ENCODE data around the gene MRPL20. TPM values are rescaled to one million over a fixed set of nuclear protein-coding genes. Genes with fewer than 3 reads are reported as not detected.

MRPL20 gene
- total RNA-seq, 2 experiments from 2014 or later, result 111 to 117 TPM

DNA sequence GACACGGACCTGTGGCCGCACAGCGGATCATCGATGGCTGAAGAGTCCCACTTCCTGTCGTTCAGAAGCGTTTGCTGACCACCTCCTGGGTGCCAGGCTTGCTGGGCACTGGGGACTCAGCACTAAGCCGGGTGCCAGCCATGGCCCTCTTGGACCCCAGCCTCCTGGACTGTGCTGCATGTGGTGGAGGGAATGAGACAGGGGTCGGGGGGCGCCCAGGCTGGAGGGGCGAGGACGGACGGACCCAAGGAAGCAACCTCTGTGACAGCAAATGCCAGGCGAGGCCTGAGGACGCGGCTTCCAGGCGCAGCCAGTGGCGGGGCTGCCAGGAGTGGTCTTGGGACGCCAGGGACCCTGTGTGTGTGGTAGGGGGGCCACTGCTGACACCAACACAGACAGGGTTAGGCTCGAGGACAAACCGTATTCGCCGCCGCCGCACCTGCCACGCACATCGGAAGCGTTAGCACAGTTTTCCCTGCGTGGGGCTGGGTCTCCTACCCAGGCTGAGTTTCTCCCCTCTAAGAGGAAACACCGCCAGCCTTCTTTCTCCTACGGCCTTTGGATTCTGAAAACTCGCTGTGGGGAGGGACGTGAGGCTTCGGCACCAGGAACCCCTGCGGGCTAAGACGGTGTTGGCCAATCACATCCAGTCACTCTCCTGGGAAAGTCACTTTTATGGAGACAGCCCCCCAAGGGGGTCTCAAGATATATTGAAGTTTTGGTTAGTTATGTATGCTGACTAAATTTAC lies 45.7 kb downstream of the MRPL20 start:
- no peak for ATAC-seq
- Mint-ChIP-seq H3K27me3 (ENCODE audit: low read depth) (peaks cover 16% of the 10 kb centered on the region), H3K36me3 (ENCODE audit: low read depth) (no peaks in the 10 kb centered on the region), H3K9me3 (ENCODE audit: insufficient read depth) (no peaks in the 10 kb centered on the region), H3K4me3 (no peak overlapping the region), H3K27ac (no peak overlapping the region), H3K4me1 (ENCODE audit: low read depth) (peaks cover 18% of the 10 kb centered on the region)
- ChIA-PET POLR2A (no interaction called here), CTCF (no interaction called here)
- no peak for DNase-seq

DNA sequence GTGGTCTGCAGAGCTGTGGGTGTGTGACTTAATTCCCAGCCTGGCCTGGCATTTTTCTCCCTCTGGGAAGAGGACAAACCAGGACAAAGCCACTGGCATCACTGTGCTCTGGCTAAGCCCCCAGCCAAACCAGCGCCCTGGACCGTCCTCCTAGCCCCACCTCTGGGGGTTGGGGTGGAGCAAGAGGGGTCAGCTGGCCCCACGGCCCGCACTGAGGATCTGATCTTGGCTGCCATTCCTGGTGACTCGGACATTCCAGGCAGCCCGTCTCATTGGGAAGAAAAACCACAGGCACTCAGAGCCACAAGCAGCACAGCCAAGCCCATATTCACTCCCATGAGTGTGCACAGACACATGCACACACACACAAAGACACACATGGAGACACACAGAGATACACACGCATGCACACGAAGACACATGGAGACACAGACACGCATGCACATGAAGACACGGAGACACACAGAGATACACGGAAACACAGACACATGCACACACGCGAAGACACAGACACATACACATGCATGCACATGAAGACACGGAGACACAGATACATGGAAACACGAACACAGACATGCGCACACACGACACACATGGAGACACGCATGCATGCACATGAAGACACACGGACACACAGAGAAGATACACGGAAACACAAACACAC lies 46.5 kb downstream of the MRPL20 start:
- Mint-ChIP-seq H3K4me3 (no peak overlapping the region), H3K27me3 (ENCODE audit: low read depth) (peaks cover 16% of the 10 kb centered on the region), H3K36me3 (ENCODE audit: low read depth) (no peaks in the 10 kb centered on the region), H3K9me3 (ENCODE audit: insufficient read depth) (no peaks in the 10 kb centered on the region), H3K27ac (no peak overlapping the region), H3K4me1 (ENCODE audit: low read depth) (peaks cover 18% of the 10 kb centered on the region)
- ChIA-PET POLR2A (no interaction called here), CTCF (interaction anchor here (1.6 kb wide), 1 partner anchor 11 kb away, joined by 4 read pairs; no protein-coding TSS in a partner anchor)
- ATAC-seq (no peak), DNase-seq (no peak)

DNA sequence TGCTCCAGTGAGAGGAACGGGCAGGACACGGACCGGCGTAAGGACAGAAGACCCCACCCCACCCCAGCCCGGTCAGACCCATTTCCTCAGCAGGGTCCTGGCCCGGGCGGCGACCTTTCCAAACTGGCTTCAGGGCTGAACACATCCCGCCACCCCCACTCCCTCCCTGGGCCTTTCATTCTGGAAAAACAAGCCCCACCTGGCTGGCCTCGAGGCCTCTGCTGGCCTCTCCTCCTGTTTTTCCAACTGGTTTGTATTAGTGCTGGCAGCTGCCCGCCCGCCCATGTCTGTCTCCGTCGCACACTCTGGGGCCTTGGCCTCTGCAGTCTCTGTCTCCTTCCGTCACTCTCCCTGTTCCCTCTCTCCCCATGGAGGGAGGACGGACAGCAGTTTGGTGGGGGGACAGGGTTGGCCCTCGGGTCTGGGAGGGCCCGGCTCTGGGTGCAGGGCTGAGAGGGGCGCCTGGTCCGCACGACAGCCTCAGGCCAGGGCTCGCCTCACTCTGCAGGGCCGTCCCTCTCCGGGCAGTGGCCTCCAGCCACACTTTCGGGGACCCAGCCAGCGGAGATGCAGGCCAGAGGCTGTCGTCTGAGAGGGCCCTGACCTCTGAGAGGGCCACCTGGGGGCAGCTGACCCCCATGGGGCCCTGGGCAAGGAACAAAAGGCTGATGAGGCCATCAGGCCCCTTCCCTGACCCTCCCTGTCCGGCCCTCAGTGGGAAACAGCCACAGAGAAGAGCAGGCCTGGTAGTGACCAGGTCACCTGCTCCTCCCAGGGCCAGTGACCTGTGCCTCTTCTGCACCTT lies 47.2 kb downstream of the MRPL20 start:
- Mint-ChIP-seq H3K9me3 (ENCODE audit: insufficient read depth) (no peaks in the 10 kb centered on the region), H3K4me3 (no peak overlapping the region), H3K27ac (no peak overlapping the region), H3K36me3 (ENCODE audit: low read depth) (no peaks in the 10 kb centered on the region), H3K27me3 (ENCODE audit: low read depth) (peaks cover 16% of the 10 kb centered on the region), H3K4me1 (ENCODE audit: low read depth) (peaks cover 18% of the 10 kb centered on the region)
- POLR2A ChIA-PET, result no interaction called here
- CTCF ChIA-PET, result interaction anchor here (1.6 kb wide), 1 partner anchor 12 kb away, joined by 4 read pairs; no protein-coding TSS in a partner anchor
- DNase-seq (no peak), ATAC-seq (no peak)

DNA sequence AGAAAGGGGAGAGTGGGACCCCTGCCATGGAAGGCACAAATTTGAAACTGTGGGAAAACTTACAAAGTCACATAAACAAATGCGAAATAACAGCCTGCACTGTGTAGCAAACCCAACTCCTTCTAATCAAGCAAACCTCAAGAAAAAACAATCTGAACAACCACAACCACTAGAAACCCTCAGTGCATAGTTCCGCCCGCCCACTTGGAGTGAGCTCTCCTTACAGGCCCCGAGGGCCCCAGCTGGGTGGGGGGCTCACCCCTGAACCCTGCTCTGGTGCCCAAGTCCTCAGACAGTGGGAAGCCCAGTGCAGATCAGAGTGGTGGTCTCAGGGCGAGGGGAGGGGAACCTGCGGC lies 47.8 kb downstream of the MRPL20 start:
- ChIA-PET CTCF (interaction anchor here (0.5 to 1.6 kb wide), 2 partner anchors 12 to 64 kb away, joined by 3 to 4 read pairs; no protein-coding TSS in a partner anchor), POLR2A (no interaction called here)
- H3K9me3 Mint-ChIP-seq (ENCODE audit: insufficient read depth), result no peaks in the 10 kb centered on the region
- no peak overlapping the region for H3K4me3 Mint-ChIP-seq
- peaks cover 18% of the 10 kb centered on the region for H3K4me1 Mint-ChIP-seq (ENCODE audit: low read depth)
- H3K27me3 Mint-ChIP-seq (ENCODE audit: low read depth), result peaks cover 16% of the 10 kb centered on the region
- DNase-seq (no peak), ATAC-seq (peak; percentile 52)
- no peaks in the 10 kb centered on the region for H3K36me3 Mint-ChIP-seq (ENCODE audit: low read depth)
- H3K27ac Mint-ChIP-seq, result peak overlapping the region; percentile 54

DNA sequence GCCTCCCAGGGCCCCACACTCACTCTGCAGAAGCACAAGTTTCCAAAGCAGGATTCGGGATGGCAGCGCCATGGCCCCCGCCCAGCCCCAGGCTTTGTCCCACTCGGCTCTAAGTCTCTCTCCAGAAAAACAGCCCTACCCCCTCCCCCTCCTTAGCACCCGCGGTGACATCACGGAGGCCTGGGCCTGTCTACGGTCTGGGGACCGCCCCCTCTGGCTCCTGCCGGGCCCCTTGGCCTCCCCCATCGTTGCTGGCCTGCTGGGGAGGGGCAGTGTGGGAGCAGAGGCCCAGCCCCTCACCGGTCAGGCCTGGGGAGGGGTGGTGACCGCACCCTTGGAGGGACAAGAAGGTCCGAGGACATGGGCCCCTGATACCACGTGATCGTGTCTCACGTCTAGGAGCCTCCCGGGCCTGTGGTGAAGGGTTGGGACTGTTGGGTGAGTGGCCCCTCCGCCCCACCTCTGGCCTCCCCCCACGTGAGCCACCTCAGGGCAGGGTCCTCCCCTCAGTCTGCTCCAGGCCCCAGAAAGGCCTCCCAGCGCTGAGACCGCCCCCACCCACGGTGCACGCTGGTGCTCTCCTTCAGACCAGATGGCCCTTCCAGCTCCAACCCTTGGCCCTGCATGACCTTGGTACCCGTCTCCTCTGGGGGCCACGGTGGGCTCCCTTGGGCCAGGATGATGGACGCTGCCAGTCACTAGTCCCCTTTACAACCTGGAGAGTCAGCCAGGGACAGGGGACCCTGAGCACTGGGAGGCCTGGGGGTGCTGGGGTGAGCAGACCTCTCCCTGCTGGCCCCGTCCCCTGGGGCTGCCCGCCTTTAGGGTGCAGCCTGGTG lies 48.4 kb downstream of the MRPL20 start, which contains the start of gene MXRA8:
TSS of gene MXRA8 (minus strand) at position 123 of the 839 bp plus-strand sequence. CDS start at position 72, 51 bp downstream.
- DNase-seq (no peak), ATAC-seq (peak; percentile 6)
- Mint-ChIP-seq H3K27ac (peak within 1 kb of the TSS; percentile 54), H3K4me1 (ENCODE audit: low read depth) (peaks cover 20% of the 10 kb centered on the region), H3K4me3 (no peak within 1 kb of the TSS), H3K27me3 (ENCODE audit: low read depth) (peaks cover 21% of the 10 kb centered on the region), H3K9me3 (ENCODE audit: insufficient read depth) (no peaks in the 10 kb centered on the region), H3K36me3 (ENCODE audit: low read depth) (no peaks in the 10 kb centered on the region)
- ChIA-PET POLR2A (no interaction called here), CTCF (interaction anchor here (0.5 to 1.6 kb wide), 3 partner anchors 13 to 65 kb away, joined by 3 to 4 read pairs (median 3); no protein-coding TSS in a partner anchor)

DNA sequence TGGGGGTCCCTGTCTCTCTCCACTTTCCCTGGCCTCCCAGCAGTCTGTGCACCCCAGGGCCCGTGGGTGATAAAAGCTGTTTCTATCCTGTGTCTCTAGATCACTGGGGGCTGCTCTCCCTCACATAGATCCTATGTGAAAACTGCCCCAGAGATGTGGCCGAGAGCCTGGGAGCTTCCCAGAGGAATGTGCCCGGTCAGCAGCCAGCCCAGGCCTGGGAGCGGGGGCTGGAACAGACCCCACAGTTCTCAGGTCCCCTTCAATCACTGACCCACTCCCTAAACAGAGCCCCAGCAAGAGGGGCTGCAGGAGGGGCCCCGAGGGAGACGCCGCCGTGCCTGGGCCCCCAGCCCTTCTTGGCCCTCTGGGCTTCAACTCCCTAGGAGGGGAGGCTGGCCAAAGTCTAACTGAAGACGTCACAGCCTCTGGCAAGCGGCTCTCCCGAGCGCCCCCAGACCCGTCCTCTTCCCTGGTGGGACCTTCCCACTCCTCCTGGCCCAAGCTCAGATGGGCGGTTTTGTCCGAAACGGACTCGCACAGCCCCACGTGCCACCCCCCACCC lies 49.1 kb downstream of the MRPL20 start:
- no peak overlapping the region for H3K27ac Mint-ChIP-seq
- H3K9me3 Mint-ChIP-seq (ENCODE audit: insufficient read depth), result no peaks in the 10 kb centered on the region
- peaks cover 26% of the 10 kb centered on the region for H3K27me3 Mint-ChIP-seq (ENCODE audit: low read depth)
- CTCF ChIA-PET, result interaction anchor here (1.1 kb wide), 1 partner anchor 15 kb away, joined by 3 read pairs; no protein-coding TSS in a partner anchor
- POLR2A ChIA-PET, result no interaction called here
- H3K36me3 Mint-ChIP-seq (ENCODE audit: low read depth), result no peaks in the 10 kb centered on the region
- peaks cover 20% of the 10 kb centered on the region for H3K4me1 Mint-ChIP-seq (ENCODE audit: low read depth)
- no peak overlapping the region for H3K4me3 Mint-ChIP-seq
- ATAC-seq, result no peak
- DNase-seq, result no peak

DNA sequence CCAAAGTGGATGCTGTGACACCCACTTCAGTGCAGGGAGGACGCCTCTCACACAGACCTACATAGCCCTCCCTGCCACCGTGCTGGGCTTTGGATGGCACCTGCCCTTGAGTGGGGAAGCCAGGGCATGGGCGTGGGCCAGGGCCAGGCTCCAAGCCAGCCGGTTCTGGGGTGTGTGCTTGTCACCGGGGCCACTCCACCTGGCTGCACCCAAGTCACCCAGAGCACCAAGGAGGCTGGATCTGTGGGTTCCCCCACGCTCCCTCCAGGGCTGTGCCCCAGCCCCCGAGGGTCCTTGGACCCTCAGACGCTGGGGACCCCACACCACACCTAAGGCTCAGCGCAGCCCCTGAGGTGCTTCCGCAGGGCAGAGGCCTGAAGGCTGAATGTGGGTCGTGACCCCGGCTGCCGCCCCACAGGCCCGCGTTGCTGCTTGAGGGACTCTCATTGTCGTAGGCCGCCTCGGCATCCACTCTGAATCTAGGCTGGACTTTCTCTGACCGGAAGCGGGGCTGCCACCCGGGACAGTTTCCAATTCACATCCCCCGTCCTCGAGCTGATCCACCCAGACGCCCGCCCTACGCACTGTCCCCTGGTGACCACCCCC lies 50.2 kb downstream of the MRPL20 start:
- Mint-ChIP-seq H3K27ac (no peak overlapping the region), H3K27me3 (ENCODE audit: low read depth) (peaks cover 32% of the 10 kb centered on the region), H3K4me3 (no peak overlapping the region), H3K36me3 (ENCODE audit: low read depth) (no peaks in the 10 kb centered on the region), H3K9me3 (ENCODE audit: insufficient read depth) (no peaks in the 10 kb centered on the region), H3K4me1 (ENCODE audit: low read depth) (peaks cover 27% of the 10 kb centered on the region)
- ATAC-seq (peak; percentile 31), DNase-seq (no peak)
- ChIA-PET POLR2A (no interaction called here), CTCF (no interaction called here)

DNA sequence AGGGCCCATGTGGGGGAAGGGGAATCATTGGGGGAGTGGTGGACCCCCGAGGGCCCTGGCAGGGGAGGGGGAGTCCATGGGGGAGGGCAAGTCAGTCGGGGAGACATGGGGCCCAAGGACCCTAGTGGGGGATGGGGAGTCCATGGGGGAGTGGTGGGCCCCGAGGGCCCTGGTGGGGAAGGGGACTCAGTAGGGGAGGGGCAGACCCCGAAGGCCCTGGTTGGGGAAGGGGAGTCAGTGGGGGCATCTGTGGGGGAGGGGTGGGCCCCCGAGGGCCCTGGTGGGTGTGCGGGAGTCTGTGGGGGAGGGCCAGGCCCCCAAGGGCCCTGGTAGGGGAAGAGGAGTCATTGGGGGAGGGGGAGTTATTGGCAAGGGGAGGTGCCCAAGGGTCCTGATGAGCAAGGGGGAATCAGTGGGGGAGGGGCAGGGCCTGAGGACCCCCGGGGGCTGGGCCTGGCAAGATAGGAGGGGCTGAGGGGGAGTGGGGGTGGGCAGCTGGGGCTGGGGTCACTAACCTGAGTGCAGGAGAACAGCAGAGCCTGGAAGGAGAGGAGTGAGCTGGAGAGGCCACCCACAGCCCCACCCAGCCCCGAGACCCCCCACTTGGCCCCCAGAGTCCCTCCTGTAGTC lies 50.8 kb downstream of the MRPL20 start:
- no peaks in the 10 kb centered on the region for H3K9me3 Mint-ChIP-seq (ENCODE audit: insufficient read depth)
- peaks cover 32% of the 10 kb centered on the region for H3K27me3 Mint-ChIP-seq (ENCODE audit: low read depth)
- H3K4me1 Mint-ChIP-seq (ENCODE audit: low read depth), result peaks cover 27% of the 10 kb centered on the region
- no peaks in the 10 kb centered on the region for H3K36me3 Mint-ChIP-seq (ENCODE audit: low read depth)
- POLR2A ChIA-PET, result no interaction called here
- CTCF ChIA-PET, result no interaction called here
- ATAC-seq (no peak), DNase-seq (no peak)
- no peak overlapping the region for H3K27ac Mint-ChIP-seq
- H3K4me3 Mint-ChIP-seq, result no peak overlapping the region

DNA sequence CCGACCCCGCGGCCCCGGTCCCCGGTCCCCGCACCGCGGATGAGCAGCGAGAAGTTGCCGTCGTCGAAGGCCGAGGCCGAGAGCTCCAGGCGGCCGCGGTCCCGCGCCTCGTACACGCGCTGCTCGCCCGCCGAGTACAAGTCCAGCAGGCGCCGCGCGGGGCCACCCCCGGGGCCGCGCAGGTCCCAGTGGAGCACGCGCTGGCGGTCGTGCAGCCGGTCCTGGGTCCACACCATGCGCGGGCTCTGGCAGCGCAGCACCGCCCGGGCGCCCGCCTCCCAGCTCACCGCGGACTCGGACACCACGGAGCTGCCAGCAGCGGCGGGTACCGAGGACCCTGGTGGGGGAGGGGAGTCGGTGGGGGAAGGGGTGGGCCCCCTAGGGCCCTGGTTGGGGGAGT lies 51.7 kb downstream of the MRPL20 start:
- no peak overlapping the region for H3K4me3 Mint-ChIP-seq
- DNase-seq (no peak), ATAC-seq (peak; percentile 15)
- H3K27ac Mint-ChIP-seq, result no peak overlapping the region
- peaks cover 26% of the 10 kb centered on the region for H3K27me3 Mint-ChIP-seq (ENCODE audit: low read depth)
- H3K36me3 Mint-ChIP-seq (ENCODE audit: low read depth), result no peaks in the 10 kb centered on the region
- peaks cover 27% of the 10 kb centered on the region for H3K4me1 Mint-ChIP-seq (ENCODE audit: low read depth)
- no peaks in the 10 kb centered on the region for H3K9me3 Mint-ChIP-seq (ENCODE audit: insufficient read depth)
- ChIA-PET CTCF (no interaction called here), POLR2A (interaction anchor here (1.3 kb wide), 1 partner anchor 20 kb away, joined by 7 read pairs; the partner anchor contains the start of gene AURKAIP1)
